Right lung (tissue), 5 donors: ENCODE results near the gene CCR5. TPM values are rescaled to one million over a fixed set of nuclear protein-coding genes. Genes with fewer than 3 reads are reported as not detected.

Source experiments
- DNase-seq, 2 donors: peaks; one replicate each; pipeline ENCODE4 v3.0.0-alpha.2; 2013
- polyA plus RNA-seq, 5 donors: library from polyadenylated mRNA; unstranded; fragments of 120-200 nt; gene quantifications; one replicate each; pipeline versions ENCODE4 v1.2.1 to v1.2.3, GENCODE V29; 2013; ENCODE audit warnings: inconsistent platforms in 1 of 5, low replicate concordance in 1 of 5; ENCODE audit not compliant: insufficient read length in 5 of 5, insufficient read depth in 1 of 5

CCR5 gene
- polyA plus RNA-seq, 5 donors, result 0.41 to 1.0 (median 0.55) TPM

- DNase-seq, result no peak
Observed at GRCh38 chr3:46356909-46357308, 13.8 kb upstream of the CCR5 start.

- no peak for DNase-seq
Observed at GRCh38 chr3:46358466-46358865, 12.3 kb upstream of the CCR5 start.

- no peak for DNase-seq
Observed at GRCh38 chr3:46359733-46360493, 10.8 kb upstream of the CCR5 start.

GRCh38 chr3:46360907-46361306, 9.8 kb upstream of the CCR5 start:
- no peak for DNase-seq

- DNase-seq, result no peak
Observed at GRCh38 chr3:46361408-46362283, 9.1 kb upstream of the CCR5 start.

GRCh38 chr3:46365041-46365440, 5.7 kb upstream of the CCR5 start:
- DNase-seq, result no peak

- DNase-seq, result no peak
Observed at GRCh38 chr3:46365737-46366524, 4.8 kb upstream of the CCR5 start.

- DNase-seq, result no peak
Observed at GRCh38 chr3:46367811-46368210, 2.9 kb upstream of the CCR5 start.

GRCh38 chr3:46368569-46368968, 2.2 kb upstream of the CCR5 start:
- DNase-seq, result no peak

- DNase-seq, result no peak
Observed at GRCh38 chr3:46369151-46369550, 1.6 kb upstream of the CCR5 start.

GRCh38 chr3:46369675-46370132, 1.0 kb upstream of the CCR5 start:
- no peak for DNase-seq

- no peak for DNase-seq
Observed at GRCh38 chr3:46371519-46372340, 984 bp downstream of the CCR5 start.

- DNase-seq, result no peak
Observed at GRCh38 chr3:46372492-46373359, 2.0 kb downstream of the CCR5 start.

GRCh38 chr3:46374755-46375154, 4.0 kb downstream of the CCR5 start:
- DNase-seq, result no peak

- DNase-seq, result no peak
Observed at GRCh38 chr3:46375218-46375617, 4.5 kb downstream of the CCR5 start.

- DNase-seq, result no peak
Observed at GRCh38 chr3:46375814-46376213, 5.1 kb downstream of the CCR5 start.

GRCh38 chr3:46378426-46378942, 7.7 kb downstream of the CCR5 start:
- peak; percentile 37 to 56 for DNase-seq

- no peak for DNase-seq
Observed at GRCh38 chr3:46380471-46381221, 9.9 kb downstream of the CCR5 start.

- DNase-seq, result no peak
Observed at GRCh38 chr3:46381625-46382024, 10.9 kb downstream of the CCR5 start.
